Tibial nerve (tissue), 4 donors: Measurements from ENCODE around the gene GGTLC2.
"Not testable (repeated sequence)": the region's sequence is repeated elsewhere in the genome, so short reads cannot be mapped to it uniquely, and the experiment has no call there.

Experiments
- CTCF ChIP-seq, 5 experiments: fragments of 200-600 bp in 3 of 5; fragments of 450-650 bp in 2 of 5; sonication (generic) in 3 of 5; IDR thresholded peaks; one replicate each; pipeline ENCODE4 v1.5.1; 2016 to 2019; ENCODE audit warnings: antibody characterized with exemption in 5 of 5, mild to moderate bottlenecking in 3 of 5, moderate library complexity in 2 of 5
- EP300 ChIP-seq, 2 donors: sonication (generic); formaldehyde crosslinking; IDR thresholded peaks; one replicate each; pipeline ENCODE4 v1.6.1; 2017; ENCODE audit warnings: antibody characterized with exemption in 2 of 2, mild to moderate bottlenecking in 1 of 2
- POLR2A ChIP-seq, 2 donors: fragments of 450-650 bp; IDR thresholded peaks; one replicate each; pipeline ENCODE4 v1.6.1; 2017; ENCODE audit warnings: antibody characterized with exemption in 2 of 2, mild to moderate bottlenecking in 2 of 2, moderate library complexity in 2 of 2

DNA sequence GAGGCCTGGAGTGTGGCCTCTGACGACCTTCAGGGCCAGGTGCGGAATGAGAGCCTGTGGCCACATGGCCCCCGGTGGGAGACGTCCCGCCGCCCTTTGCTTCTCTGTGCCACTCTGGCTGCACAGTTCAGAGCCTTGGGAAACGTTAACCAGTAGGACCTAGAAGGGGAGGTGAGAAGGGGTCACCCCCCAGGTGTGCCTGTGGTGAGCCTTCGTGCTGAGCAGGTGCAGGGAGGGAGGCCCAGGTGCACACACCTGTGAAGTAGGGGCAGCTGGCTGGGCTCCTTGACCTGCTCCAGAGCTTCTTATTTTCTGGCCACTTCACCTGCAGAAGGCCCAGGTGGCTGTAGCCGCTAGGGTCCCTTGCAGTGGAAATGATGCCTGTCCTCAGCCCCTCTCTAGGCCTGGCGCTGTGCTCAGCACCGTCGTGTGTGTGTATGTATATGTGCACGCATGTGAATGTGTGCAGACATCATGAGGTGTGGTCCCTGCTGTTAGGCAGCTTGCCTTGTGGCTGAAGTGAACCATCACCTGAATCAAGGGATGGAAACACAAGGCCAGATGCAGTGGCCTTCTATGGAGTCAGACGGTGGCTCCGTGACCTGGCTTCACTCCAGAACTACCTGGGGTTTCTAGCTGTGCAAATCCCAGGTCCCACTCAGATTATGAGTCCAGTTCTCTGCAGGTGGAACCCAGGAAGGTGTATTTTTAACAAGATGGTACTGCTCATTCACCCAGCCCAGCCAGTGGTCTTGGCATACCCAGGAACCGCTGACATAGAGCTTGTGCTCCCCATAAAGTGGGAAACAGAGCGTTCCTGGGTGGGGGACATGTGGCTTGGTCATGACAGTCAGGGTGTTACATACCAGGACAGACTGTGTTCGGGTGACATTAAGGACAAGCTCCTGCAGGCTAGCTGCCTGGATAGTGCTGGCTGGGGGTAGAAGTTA is 15.6 kb upstream of the GGTLC2 start:
- not testable (repeated sequence) for TF ChIP-seq CTCF, POLR2A, EP300 (IDR thresholded peaks at IDR 0.05)
